ENCODE measurements around the gene KLRK1. TPM values are rescaled to one million over a fixed set of nuclear protein-coding genes. Genes with fewer than 3 reads are reported as not detected.

Gene KLRK1
- total and polyA plus RNA-seq, 4 donors = 0.98 to 4.0 (median 1.4) TPM

DNA sequence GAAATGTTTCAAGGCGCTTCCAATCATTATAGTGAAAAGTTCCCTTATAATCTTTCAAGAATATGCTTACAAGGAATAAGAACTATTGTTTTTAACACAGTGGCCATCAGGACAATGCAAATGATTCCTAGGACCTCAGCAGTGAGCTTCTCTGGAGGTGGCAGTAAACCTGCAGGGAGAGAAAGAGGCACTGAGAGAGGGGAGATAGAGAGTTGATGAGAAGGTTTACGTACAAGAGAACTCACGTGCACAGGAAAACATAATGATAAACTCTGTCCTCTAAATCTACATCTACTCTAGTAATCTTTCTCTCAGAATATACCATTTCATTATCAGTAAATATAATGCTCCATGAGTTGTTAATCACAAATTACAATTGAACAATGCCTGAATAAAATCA, 19.0 kb upstream of the KLRK1 start:
- H3K4me3 ChIP-seq (ENCODE audit: low read depth in 1 of 3, low read length in 3 of 3) = no peak overlapping the region
- TF ChIP-seq HNF4A (conservative IDR thresholded peaks at IDR 0.05) (no peak), RAD21 (IDR thresholded peaks at IDR 0.05) (no peak), NR2F2 (IDR thresholded peaks at IDR 0.05) (no peak), RXRA (IDR thresholded peaks at IDR 0.05) (no peak), GABPA (IDR thresholded peaks at IDR 0.05 in 1 of 2, conservative IDR thresholded peaks at IDR 0.05 in 1 of 2) (no peak), FOXA2 (IDR thresholded peaks at IDR 0.05) (no peak), SP1 (IDR thresholded peaks at IDR 0.05) (no peak), TAF1 (conservative IDR thresholded peaks at IDR 0.05) (no peak), YY1 (IDR thresholded peaks at IDR 0.05) (no peak)
- TF ChIP-seq, protein P1, sequence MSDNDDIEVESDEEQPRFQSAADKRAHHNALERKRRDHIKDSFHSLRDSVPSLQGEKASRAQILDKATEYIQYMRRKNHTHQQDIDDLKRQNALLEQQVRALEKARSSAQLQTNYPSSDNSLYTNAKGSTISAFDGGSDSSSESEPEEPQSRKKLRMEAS (IDR thresholded peaks at IDR 0.05) = no peak
- TF ChIP-seq, protein P2, sequence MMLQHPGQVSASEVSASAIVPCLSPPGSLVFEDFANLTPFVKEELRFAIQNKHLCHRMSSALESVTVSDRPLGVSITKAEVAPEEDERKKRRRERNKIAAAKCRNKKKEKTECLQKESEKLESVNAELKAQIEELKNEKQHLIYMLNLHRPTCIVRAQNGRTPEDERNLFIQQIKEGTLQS (IDR thresholded peaks at IDR 0.05) = no peak
- TF ChIP-seq, protein P3, sequence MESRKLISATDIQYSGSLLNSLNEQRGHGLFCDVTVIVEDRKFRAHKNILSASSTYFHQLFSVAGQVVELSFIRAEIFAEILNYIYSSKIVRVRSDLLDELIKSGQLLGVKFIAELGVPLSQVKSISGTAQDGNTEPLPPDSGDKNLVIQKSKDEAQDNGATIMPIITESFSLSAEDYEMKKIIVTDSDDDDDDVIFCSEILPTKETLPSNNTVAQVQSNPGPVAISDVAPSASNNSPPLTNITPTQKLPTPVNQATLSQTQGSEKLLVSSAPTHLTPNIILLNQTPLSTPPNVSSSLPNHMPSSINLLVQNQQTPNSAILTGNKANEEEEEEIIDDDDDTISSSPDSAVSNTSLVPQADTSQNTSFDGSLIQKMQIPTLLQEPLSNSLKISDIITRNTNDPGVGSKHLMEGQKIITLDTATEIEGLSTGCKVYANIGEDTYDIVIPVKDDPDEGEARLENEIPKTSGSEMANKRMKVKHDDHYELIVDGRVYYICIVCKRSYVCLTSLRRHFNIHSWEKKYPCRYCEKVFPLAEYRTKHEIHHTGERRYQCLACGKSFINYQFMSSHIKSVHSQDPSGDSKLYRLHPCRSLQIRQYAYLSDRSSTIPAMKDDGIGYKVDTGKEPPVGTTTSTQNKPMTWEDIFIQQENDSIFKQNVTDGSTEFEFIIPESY (IDR thresholded peaks at IDR 0.05) = no peak
- TF ChIP-seq, protein P4, sequence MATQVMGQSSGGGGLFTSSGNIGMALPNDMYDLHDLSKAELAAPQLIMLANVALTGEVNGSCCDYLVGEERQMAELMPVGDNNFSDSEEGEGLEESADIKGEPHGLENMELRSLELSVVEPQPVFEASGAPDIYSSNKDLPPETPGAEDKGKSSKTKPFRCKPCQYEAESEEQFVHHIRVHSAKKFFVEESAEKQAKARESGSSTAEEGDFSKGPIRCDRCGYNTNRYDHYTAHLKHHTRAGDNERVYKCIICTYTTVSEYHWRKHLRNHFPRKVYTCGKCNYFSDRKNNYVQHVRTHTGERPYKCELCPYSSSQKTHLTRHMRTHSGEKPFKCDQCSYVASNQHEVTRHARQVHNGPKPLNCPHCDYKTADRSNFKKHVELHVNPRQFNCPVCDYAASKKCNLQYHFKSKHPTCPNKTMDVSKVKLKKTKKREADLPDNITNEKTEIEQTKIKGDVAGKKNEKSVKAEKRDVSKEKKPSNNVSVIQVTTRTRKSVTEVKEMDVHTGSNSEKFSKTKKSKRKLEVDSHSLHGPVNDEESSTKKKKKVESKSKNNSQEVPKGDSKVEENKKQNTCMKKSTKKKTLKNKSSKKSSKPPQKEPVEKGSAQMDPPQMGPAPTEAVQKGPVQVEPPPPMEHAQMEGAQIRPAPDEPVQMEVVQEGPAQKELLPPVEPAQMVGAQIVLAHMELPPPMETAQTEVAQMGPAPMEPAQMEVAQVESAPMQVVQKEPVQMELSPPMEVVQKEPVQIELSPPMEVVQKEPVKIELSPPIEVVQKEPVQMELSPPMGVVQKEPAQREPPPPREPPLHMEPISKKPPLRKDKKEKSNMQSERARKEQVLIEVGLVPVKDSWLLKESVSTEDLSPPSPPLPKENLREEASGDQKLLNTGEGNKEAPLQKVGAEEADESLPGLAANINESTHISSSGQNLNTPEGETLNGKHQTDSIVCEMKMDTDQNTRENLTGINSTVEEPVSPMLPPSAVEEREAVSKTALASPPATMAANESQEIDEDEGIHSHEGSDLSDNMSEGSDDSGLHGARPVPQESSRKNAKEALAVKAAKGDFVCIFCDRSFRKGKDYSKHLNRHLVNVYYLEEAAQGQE (IDR thresholded peaks at IDR 0.05) = no peak

DNA sequence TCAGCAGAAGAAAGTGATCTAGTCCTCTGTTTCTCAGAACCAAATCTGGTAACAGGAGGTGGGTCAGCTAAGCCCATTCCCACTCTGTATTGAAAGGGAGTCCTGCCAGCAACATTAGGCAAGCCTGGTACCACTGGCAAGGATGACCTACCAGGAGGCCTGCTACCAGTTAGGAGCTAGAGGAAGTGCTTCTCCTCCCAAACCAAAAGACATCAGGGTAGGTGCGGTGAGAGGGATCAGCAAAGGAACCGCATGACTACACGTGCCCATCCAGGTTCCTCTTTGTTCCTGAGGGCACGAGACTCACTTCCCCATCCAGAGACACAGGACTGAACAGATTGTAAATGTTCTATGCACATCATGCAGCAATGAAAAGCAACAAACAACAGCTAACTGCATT, 16.9 kb upstream of the KLRK1 start:
- Histone ChIP-seq H3K27ac (ENCODE audit: low read depth in 1 of 2, low read length in 2 of 2) (no peak overlapping the region), H3K4me1 (ENCODE audit: control insufficient read depth in 4 of 4, insufficient read depth in 4 of 4, low read length in 3 of 4) (no peaks in the 10 kb centered on the region), H3K9me3 (ENCODE audit: control insufficient read depth in 4 of 4, low read length in 3 of 4) (peaks cover 0 to 2% (median 0%) of the 10 kb centered on the region in 4 donors), H3K9ac (ENCODE audit: low read depth in 1 of 2, low read length in 2 of 2) (no peak overlapping the region), H3K36me3 (ENCODE audit: control insufficient read depth in 4 of 4, insufficient read depth in 3 of 4, low read depth in 1 of 4, low read length in 3 of 4) (no peaks in the 10 kb centered on the region), H3K27me3 (ENCODE audit: control insufficient read depth in 4 of 4, insufficient read depth in 4 of 4, low read length in 3 of 4) (peaks cover 0 to 3% (median 0%) of the 10 kb centered on the region in 4 donors), H3K4me3 (ENCODE audit: low read depth in 1 of 3, low read length in 3 of 3) (no peak overlapping the region)
- TF ChIP-seq TAF1 (conservative IDR thresholded peaks at IDR 0.05) (no peak), RXRA (IDR thresholded peaks at IDR 0.05) (no peak), HNF4A (conservative IDR thresholded peaks at IDR 0.05) (no peak), SP1 (IDR thresholded peaks at IDR 0.05) (no peak), GABPA (IDR thresholded peaks at IDR 0.05 in 1 of 2, conservative IDR thresholded peaks at IDR 0.05 in 1 of 2) (no peak), JUND (IDR thresholded peaks at IDR 0.05) (no peak), HNF4G (IDR thresholded peaks at IDR 0.05) (no peak)
- TF ChIP-seq, protein P5, sequence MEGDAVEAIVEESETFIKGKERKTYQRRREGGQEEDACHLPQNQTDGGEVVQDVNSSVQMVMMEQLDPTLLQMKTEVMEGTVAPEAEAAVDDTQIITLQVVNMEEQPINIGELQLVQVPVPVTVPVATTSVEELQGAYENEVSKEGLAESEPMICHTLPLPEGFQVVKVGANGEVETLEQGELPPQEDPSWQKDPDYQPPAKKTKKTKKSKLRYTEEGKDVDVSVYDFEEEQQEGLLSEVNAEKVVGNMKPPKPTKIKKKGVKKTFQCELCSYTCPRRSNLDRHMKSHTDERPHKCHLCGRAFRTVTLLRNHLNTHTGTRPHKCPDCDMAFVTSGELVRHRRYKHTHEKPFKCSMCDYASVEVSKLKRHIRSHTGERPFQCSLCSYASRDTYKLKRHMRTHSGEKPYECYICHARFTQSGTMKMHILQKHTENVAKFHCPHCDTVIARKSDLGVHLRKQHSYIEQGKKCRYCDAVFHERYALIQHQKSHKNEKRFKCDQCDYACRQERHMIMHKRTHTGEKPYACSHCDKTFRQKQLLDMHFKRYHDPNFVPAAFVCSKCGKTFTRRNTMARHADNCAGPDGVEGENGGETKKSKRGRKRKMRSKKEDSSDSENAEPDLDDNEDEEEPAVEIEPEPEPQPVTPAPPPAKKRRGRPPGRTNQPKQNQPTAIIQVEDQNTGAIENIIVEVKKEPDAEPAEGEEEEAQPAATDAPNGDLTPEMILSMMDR (IDR thresholded peaks at IDR 0.05; ENCODE audit: low read depth, low read length, missing input control) = no peak
- no peak for DNase-seq (ENCODE audit: low spot score)
- 69% methylated on average over 4 of the region's 4 CpGs for WGBS

More for the DNA sequence above, 19.0 kb upstream of the KLRK1 start:
- Histone ChIP-seq H3K9me3 (ENCODE audit: control insufficient read depth in 4 of 4, low read length in 3 of 4) (peaks cover 0 to 2% (median 0%) of the 10 kb centered on the region in 4 donors), H3K27me3 (ENCODE audit: control insufficient read depth in 4 of 4, insufficient read depth in 4 of 4, low read length in 3 of 4) (peaks cover 0 to 3% (median 0%) of the 10 kb centered on the region in 4 donors), H3K4me1 (ENCODE audit: control insufficient read depth in 4 of 4, insufficient read depth in 4 of 4, low read length in 3 of 4) (no peaks in the 10 kb centered on the region), H3K9ac (ENCODE audit: low read depth in 1 of 2, low read length in 2 of 2) (no peak overlapping the region), H3K36me3 (ENCODE audit: control insufficient read depth in 4 of 4, insufficient read depth in 3 of 4, low read depth in 1 of 4, low read length in 3 of 4) (no peaks in the 10 kb centered on the region), H3K27ac (ENCODE audit: low read depth in 1 of 2, low read length in 2 of 2) (no peak overlapping the region)
- 72% methylated on average over 3 of the region's 3 CpGs for WGBS
- no peak for DNase-seq (ENCODE audit: low spot score)
